ENCODE measurements around the gene LRBA.
A peak's percentile ranks its signal among the peaks of the same experiment; 100 is the strongest.

Gene LRBA

DNA sequence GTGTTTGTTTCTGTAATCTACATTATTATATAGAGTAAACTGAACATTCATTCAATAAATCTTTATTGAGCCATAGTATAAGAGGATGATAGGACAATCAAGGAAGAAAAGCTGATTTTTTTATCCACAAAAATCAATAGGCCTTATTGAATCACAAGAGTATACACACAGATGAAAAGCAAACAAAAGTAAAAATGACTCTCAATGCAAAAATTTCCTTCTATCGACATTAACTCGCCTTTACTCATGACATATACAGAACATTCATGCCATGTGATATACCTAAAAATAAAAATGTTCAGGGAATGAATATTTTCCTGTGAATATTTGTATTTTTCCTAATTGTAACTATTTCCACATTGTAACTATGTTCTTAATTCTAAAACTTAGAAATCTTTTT, 161.2 kb downstream of the LRBA start:
- H3K9ac ChIP-seq (ENCODE audit: low read length), result no peak overlapping the region
- no peak overlapping the region for H3K27ac ChIP-seq (ENCODE audit: low read length)
- H3K4me1 ChIP-seq (ENCODE audit: low read length), result peaks cover 8% of the 10 kb centered on the region
- TF ChIP-seq EZH2phosphoT487 (IDR thresholded peaks at IDR 0.05; ENCODE audit: low read length), result no peak
- DNase-seq, result no peak
- no peak overlapping the region for H3K4me2 ChIP-seq (ENCODE audit: low read depth, low read length)
- no peaks in the 10 kb centered on the region for H3F3A ChIP-seq (ENCODE audit: insufficient read depth, low read length)
- no peaks in the 10 kb centered on the region for H4K20me1 ChIP-seq (ENCODE audit: insufficient read depth, low read length)
- H3K36me3 ChIP-seq (replicated peaks; ENCODE audit: insufficient read depth, low read length), result peaks cover 7% of the 10 kb centered on the region; the same call in 1 of the 2 replicates
- H3K9me3 ChIP-seq (replicated peaks; ENCODE audit: insufficient read depth, low read length), result no peaks in the 10 kb centered on the region
- no peak overlapping the region for H2AFZ ChIP-seq (ENCODE audit: low read length)
- no peak overlapping the region for H3K4me3 ChIP-seq (ENCODE audit: low read length)
- no peaks in the 10 kb centered on the region for H3K79me2 ChIP-seq (ENCODE audit: low read length)
- no peaks in the 10 kb centered on the region for H3K27me3 ChIP-seq (replicated peaks; ENCODE audit: insufficient read depth, low read length)
- no peaks in the 10 kb centered on the region for H3K9me2 ChIP-seq (replicated peaks; ENCODE audit: insufficient read depth, low read length)

- no peaks in the 10 kb centered on the region for H3F3A ChIP-seq (ENCODE audit: insufficient read depth, low read length)
- no peaks in the 10 kb centered on the region for H4K20me1 ChIP-seq (ENCODE audit: insufficient read depth, low read length)
- H3K9me2 ChIP-seq (replicated peaks; ENCODE audit: insufficient read depth, low read length), result no peaks in the 10 kb centered on the region
- H3K4me2 ChIP-seq (ENCODE audit: low read depth, low read length), result no peak overlapping the region
- no peaks in the 10 kb centered on the region for H3K9me3 ChIP-seq (replicated peaks; ENCODE audit: insufficient read depth, low read length)
- no peaks in the 10 kb centered on the region for H3K79me2 ChIP-seq (ENCODE audit: low read length)
- no peak overlapping the region for H2AFZ ChIP-seq (ENCODE audit: low read length)
- no peaks in the 10 kb centered on the region for H3K27me3 ChIP-seq (replicated peaks; ENCODE audit: insufficient read depth, low read length)
- no peak overlapping the region for H3K4me3 ChIP-seq (ENCODE audit: low read length)
- no peak for DNase-seq
- peaks cover 8% of the 10 kb centered on the region for H3K4me1 ChIP-seq (ENCODE audit: low read length)
- peaks cover 7% of the 10 kb centered on the region; the same call in 1 of the 2 replicates for H3K36me3 ChIP-seq (replicated peaks; ENCODE audit: insufficient read depth, low read length)
- TF ChIP-seq, protein P1, sequence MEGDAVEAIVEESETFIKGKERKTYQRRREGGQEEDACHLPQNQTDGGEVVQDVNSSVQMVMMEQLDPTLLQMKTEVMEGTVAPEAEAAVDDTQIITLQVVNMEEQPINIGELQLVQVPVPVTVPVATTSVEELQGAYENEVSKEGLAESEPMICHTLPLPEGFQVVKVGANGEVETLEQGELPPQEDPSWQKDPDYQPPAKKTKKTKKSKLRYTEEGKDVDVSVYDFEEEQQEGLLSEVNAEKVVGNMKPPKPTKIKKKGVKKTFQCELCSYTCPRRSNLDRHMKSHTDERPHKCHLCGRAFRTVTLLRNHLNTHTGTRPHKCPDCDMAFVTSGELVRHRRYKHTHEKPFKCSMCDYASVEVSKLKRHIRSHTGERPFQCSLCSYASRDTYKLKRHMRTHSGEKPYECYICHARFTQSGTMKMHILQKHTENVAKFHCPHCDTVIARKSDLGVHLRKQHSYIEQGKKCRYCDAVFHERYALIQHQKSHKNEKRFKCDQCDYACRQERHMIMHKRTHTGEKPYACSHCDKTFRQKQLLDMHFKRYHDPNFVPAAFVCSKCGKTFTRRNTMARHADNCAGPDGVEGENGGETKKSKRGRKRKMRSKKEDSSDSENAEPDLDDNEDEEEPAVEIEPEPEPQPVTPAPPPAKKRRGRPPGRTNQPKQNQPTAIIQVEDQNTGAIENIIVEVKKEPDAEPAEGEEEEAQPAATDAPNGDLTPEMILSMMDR (IDR thresholded peaks at IDR 0.05; ENCODE audit: low read length), result no peak
- no peak for TF ChIP-seq EZH2phosphoT487 (IDR thresholded peaks at IDR 0.05; ENCODE audit: low read length)
- no peak for TF ChIP-seq EZH2 (optimal IDR thresholded peaks at IDR 0.05; ENCODE audit: low read depth, low read length)
- no peak overlapping the region for H3K9ac ChIP-seq (ENCODE audit: low read length)
- no peak overlapping the region for H3K27ac ChIP-seq (ENCODE audit: low read length)
Observed at GRCh38 chr4:150852216-150852615, 162.9 kb downstream of the LRBA start.

GRCh38 chr4:150849016-150849415, 166.1 kb downstream of the LRBA start:
- Histone ChIP-seq H3K27me3 (replicated peaks; ENCODE audit: insufficient read depth, low read length) (no peaks in the 10 kb centered on the region), H3K9me2 (replicated peaks; ENCODE audit: insufficient read depth, low read length) (no peaks in the 10 kb centered on the region), H3K4me2 (ENCODE audit: low read depth, low read length) (no peak overlapping the region), H4K20me1 (ENCODE audit: insufficient read depth, low read length) (no peaks in the 10 kb centered on the region), H3K79me2 (ENCODE audit: low read length) (no peaks in the 10 kb centered on the region), H2AFZ (ENCODE audit: low read length) (no peak overlapping the region), H3K4me1 (ENCODE audit: low read length) (peaks cover 8% of the 10 kb centered on the region), H3F3A (ENCODE audit: insufficient read depth, low read length) (no peaks in the 10 kb centered on the region), H3K4me3 (ENCODE audit: low read length) (no peak overlapping the region), H3K9me3 (replicated peaks; ENCODE audit: insufficient read depth, low read length) (no peaks in the 10 kb centered on the region), H3K27ac (ENCODE audit: low read length) (no peak overlapping the region), H3K36me3 (replicated peaks; ENCODE audit: insufficient read depth, low read length) (peaks cover 7% of the 10 kb centered on the region; the same call in 1 of the 2 replicates), H3K9ac (ENCODE audit: low read length) (no peak overlapping the region)
- DNase-seq, result no peak
- no peak for TF ChIP-seq EZH2phosphoT487 (IDR thresholded peaks at IDR 0.05; ENCODE audit: low read length)
- TF ChIP-seq, protein P1 (IDR thresholded peaks at IDR 0.05; ENCODE audit: low read length), result no peak
- no peak for TF ChIP-seq EZH2 (optimal IDR thresholded peaks at IDR 0.05; ENCODE audit: low read depth, low read length)

GRCh38 chr4:150828159-150828558, 186.9 kb downstream of the LRBA start:
- H3K27ac ChIP-seq (ENCODE audit: low read length), result peak overlapping the region; percentile 79
- peak; percentile 98 for DNase-seq

More at GRCh38 chr4:150828159-150828558, 186.9 kb downstream of the LRBA start:
- Histone ChIP-seq H3K4me1 (ENCODE audit: low read length) (peaks cover 15% of the 10 kb centered on the region), H3K9me2 (replicated peaks; ENCODE audit: insufficient read depth, low read length) (no peaks in the 10 kb centered on the region), H3K4me3 (ENCODE audit: low read length) (no peak overlapping the region; the same call in 1 of the 2 replicates), H3K9ac (ENCODE audit: low read length) (peak overlapping the region; percentile 43; the same call in 1 of the 2 replicates), H3K4me2 (ENCODE audit: low read depth, low read length) (peak overlapping the region; percentile 42; the same call in 1 of the 2 replicates), H2AFZ (ENCODE audit: low read length) (no peak overlapping the region), H3K27me3 (replicated peaks; ENCODE audit: insufficient read depth, low read length) (no peaks in the 10 kb centered on the region), H3K9me3 (replicated peaks; ENCODE audit: insufficient read depth, low read length) (no peaks in the 10 kb centered on the region), H3K79me2 (ENCODE audit: low read length) (no peaks in the 10 kb centered on the region), H3F3A (ENCODE audit: insufficient read depth, low read length) (peaks cover 10% of the 10 kb centered on the region), H3K36me3 (replicated peaks; ENCODE audit: insufficient read depth, low read length) (no peaks in the 10 kb centered on the region), H4K20me1 (ENCODE audit: insufficient read depth, low read length) (no peaks in the 10 kb centered on the region)
- TF ChIP-seq EZH2 (optimal IDR thresholded peaks at IDR 0.05; ENCODE audit: low read depth, low read length), result no peak
- no peak for TF ChIP-seq EZH2phosphoT487 (IDR thresholded peaks at IDR 0.05; ENCODE audit: low read length)
- TF ChIP-seq, protein P1 (IDR thresholded peaks at IDR 0.05; ENCODE audit: low read length), result peak; percentile 75

Measured in MM.1S (cell line).